Neural progenitor cell (in vitro differentiated cells): Measurements from ENCODE around the gene FAAP100. TPM values are rescaled to one million over a fixed set of nuclear protein-coding genes. Genes with fewer than 3 reads are reported as not detected.

Experiments used
- DNase-seq: peaks from one replicate; pipeline ENCODE4 v3.0.0-alpha.2; 2016; ENCODE audit warnings: low spot score
- H2AFZ ChIP-seq: fragments of 200-600 bp; sonication (generic); replicated peaks from 2 replicates; pipeline ENCODE4 v1.6.1; 2016; ENCODE audit warnings: antibody characterized with exemption
- H3F3A ChIP-seq: fragments of 200-600 bp; sonication (generic); 2 replicates; pipeline ENCODE4 v1.6.1; 2016; ENCODE audit warnings: antibody characterized with exemption, low read depth
- H3K27ac ChIP-seq: fragments of 200-600 bp; sonication (generic); 2 replicates; pipeline ENCODE4 v1.5.1; 2016; ENCODE audit warnings: mild to moderate bottlenecking
- H3K27me3 ChIP-seq: fragments of 200-600 bp; sonication (generic); 2 replicates; pipeline ENCODE4 v1.6.1; 2016; ENCODE audit warnings: mild to moderate bottlenecking, moderate library complexity
- H3K36me3 ChIP-seq: fragments of 200-600 bp; sonication (generic); 2 replicates; pipeline ENCODE4 v1.5.1; 2016
- H3K4me1 ChIP-seq: fragments of 200-600 bp; sonication (generic); 2 replicates; pipeline ENCODE4 v1.6.1; 2016; ENCODE audit warnings: mixed run types
- H3K4me2 ChIP-seq: fragments of 200-600 bp; sonication (generic); 2 replicates; pipeline ENCODE4 v1.6.1; 2016
- H3K4me3 ChIP-seq: fragments of 200-600 bp; sonication (generic); 2 replicates; pipeline ENCODE4 v1.5.1; 2016
- H3K79me2 ChIP-seq: fragments of 200-600 bp; sonication (generic); 2 replicates; pipeline ENCODE4 v1.6.1; 2016; ENCODE audit warnings: low read depth
- H3K9ac ChIP-seq: fragments of 200-600 bp; sonication (generic); 2 replicates; pipeline ENCODE4 v1.6.1; 2016
- H3K9me3 ChIP-seq: fragments of 200-600 bp; sonication (generic); 2 replicates; pipeline ENCODE4 v1.5.1; 2016; ENCODE audit warnings: low read depth
- H4K20me1 ChIP-seq: fragments of 200-600 bp; sonication (generic); 2 replicates; pipeline ENCODE4 v1.6.1; 2016; ENCODE audit warnings: low read depth
- H3K27ac Mint-ChIP-seq: 3 replicates; pipeline ENCODE4 v1.8.0; 2021; ENCODE audit warnings: mixed read lengths
- H3K27me3 Mint-ChIP-seq: 2 replicates; pipeline ENCODE4 v1.8.0; 2022; ENCODE audit warnings: low read depth, mild to moderate bottlenecking, inconsistent platforms, moderate library complexity, mixed read lengths; ENCODE audit not compliant: insufficient read depth
- H3K36me3 Mint-ChIP-seq: 3 replicates; pipeline ENCODE4 v1.8.0; 2021; ENCODE audit warnings: mixed read lengths
- H3K4me1 Mint-ChIP-seq: 3 replicates; pipeline ENCODE4 v1.8.0; 2021; ENCODE audit warnings: mixed read lengths
- H3K4me3 Mint-ChIP-seq: 3 replicates; pipeline ENCODE4 v1.8.0; 2021; ENCODE audit warnings: mild to moderate bottlenecking, moderate library complexity, mixed read lengths
- H3K9me3 Mint-ChIP-seq: 3 replicates; pipeline ENCODE4 v1.8.0; 2020; ENCODE audit warnings: mixed read lengths
- EZH2 ChIP-seq: fragments of 200-600 bp; sonication (generic); IDR thresholded peaks from 2 replicates; pipeline ENCODE4 v1.6.1; 2017; ENCODE audit warnings: antibody characterized with exemption, mild to moderate bottlenecking, moderate library complexity
- EZH2phosphoT487 ChIP-seq: fragments of 200-600 bp; sonication (generic); IDR thresholded peaks from 2 replicates; pipeline ENCODE4 v1.6.1; 2017; ENCODE audit warnings: antibody characterized with exemption
- total RNA-seq: library from RNA; depleted of rRNA; stranded (reverse); fragments of >200 nt; gene quantifications from 2 replicates; pipeline ENCODE4 v1.2.3, GENCODE V29; 2015; ENCODE audit warnings: low replicate concordance
- TF ChIP-seq, protein P1 (sequence below): fragments of 200-600 bp; sonication (generic); IDR thresholded peaks from 2 replicates; pipeline ENCODE4 v1.5.1; 2017; ENCODE audit warnings: antibody characterized with exemption, mild to moderate bottlenecking

Gene FAAP100
- total RNA-seq, 1 donor from 2014 or later = 9.7 TPM

DNA sequence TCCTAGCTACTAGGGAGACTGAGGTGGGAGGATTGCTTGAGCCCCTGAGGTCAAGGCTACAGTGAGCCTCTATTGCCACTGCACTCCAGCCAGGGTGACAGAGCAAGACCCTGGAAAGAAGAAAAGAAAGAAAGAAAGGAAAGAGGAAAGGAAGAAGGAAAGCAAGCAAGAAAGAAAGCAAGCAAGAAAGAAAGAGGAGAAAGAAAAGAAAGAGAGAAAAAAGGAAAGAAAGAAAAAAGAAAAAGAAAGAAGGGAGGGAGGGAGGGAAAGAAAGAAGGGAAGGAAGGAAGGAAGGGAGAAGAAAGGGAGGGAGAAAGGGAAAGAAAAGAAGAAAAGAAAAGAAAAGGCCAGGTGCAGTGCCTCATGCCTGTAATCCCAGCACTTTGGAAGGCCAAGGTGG lies 48.5 kb downstream of the FAAP100 start:
- no peaks in the 10 kb centered on the region for H3K4me1 ChIP-seq
- peaks cover 16% of the 10 kb centered on the region for H3F3A ChIP-seq
- peaks cover 3% of the 10 kb centered on the region for H3K9me3 Mint-ChIP-seq
- H3K4me3 ChIP-seq = no peak overlapping the region
- peaks cover 4% of the 10 kb centered on the region for H3K36me3 Mint-ChIP-seq
- H3K79me2 ChIP-seq = no peaks in the 10 kb centered on the region
- H4K20me1 ChIP-seq = peaks cover 3% of the 10 kb centered on the region
- no peak overlapping the region for H3K9ac ChIP-seq
- no peak overlapping the region for H3K4me2 ChIP-seq
- no peak overlapping the region for H3K27ac Mint-ChIP-seq
- no peak overlapping the region for H3K27ac ChIP-seq
- H3K4me3 Mint-ChIP-seq = no peak overlapping the region
- H3K27me3 Mint-ChIP-seq = peaks cover 12% of the 10 kb centered on the region
- TF ChIP-seq, protein P1, sequence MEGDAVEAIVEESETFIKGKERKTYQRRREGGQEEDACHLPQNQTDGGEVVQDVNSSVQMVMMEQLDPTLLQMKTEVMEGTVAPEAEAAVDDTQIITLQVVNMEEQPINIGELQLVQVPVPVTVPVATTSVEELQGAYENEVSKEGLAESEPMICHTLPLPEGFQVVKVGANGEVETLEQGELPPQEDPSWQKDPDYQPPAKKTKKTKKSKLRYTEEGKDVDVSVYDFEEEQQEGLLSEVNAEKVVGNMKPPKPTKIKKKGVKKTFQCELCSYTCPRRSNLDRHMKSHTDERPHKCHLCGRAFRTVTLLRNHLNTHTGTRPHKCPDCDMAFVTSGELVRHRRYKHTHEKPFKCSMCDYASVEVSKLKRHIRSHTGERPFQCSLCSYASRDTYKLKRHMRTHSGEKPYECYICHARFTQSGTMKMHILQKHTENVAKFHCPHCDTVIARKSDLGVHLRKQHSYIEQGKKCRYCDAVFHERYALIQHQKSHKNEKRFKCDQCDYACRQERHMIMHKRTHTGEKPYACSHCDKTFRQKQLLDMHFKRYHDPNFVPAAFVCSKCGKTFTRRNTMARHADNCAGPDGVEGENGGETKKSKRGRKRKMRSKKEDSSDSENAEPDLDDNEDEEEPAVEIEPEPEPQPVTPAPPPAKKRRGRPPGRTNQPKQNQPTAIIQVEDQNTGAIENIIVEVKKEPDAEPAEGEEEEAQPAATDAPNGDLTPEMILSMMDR = no peak
- TF ChIP-seq EZH2 (no peak), EZH2phosphoT487 (no peak)
- H3K27me3 ChIP-seq = no peaks in the 10 kb centered on the region
- no peak overlapping the region for H2AFZ ChIP-seq
- no peaks in the 10 kb centered on the region for H3K9me3 ChIP-seq
- DNase-seq = no peak
- H3K36me3 ChIP-seq = no peaks in the 10 kb centered on the region
- H3K4me1 Mint-ChIP-seq = peaks cover 6% of the 10 kb centered on the region

DNA sequence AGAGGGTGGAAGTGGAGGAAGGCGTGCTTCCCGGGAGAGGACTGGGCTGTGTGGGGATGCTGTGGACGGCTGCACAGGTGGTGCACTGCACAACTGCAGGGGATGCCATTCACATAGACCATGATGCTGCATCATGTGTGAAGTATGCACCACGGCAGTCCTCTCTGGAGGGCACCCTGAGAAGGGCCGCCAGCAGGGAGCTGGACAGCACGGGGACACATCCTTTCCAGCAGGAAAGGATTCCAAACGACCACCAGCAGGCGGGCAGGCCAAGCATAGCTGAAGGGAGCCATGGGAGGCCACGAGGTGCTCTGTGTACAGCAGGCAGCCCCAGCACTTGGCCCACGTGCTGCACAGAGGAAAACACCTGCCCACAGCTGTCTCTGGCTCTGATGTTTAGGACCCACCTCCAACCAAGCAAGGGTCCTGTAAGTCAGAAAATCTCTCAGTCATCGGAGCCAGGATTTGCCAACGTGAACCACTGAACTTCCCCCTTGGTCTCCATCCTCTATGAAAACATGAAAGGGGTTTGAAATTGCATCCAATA lies 49.6 kb downstream of the FAAP100 start:
- Histone ChIP-seq H3K79me2 (no peaks in the 10 kb centered on the region), H3K4me2 (no peak overlapping the region), H2AFZ (no peak overlapping the region), H3K9ac (no peak overlapping the region), H3K4me3 (no peak overlapping the region), H3K27ac (no peak overlapping the region), H3K9me3 (no peaks in the 10 kb centered on the region), H3K4me1 (no peaks in the 10 kb centered on the region), H4K20me1 (no peaks in the 10 kb centered on the region), H3K27me3 (no peaks in the 10 kb centered on the region), H3F3A (peaks cover 8% of the 10 kb centered on the region), H3K36me3 (no peaks in the 10 kb centered on the region)
- no peak for DNase-seq
- Mint-ChIP-seq H3K9me3 (peaks cover under 1% of the 10 kb centered on the region), H3K27me3 (peaks cover 14% of the 10 kb centered on the region), H3K36me3 (no peaks in the 10 kb centered on the region), H3K4me1 (peaks cover 4% of the 10 kb centered on the region), H3K4me3 (peak overlapping the region; percentile 19), H3K27ac (no peak overlapping the region)
- TF ChIP-seq EZH2 = no peak
- TF ChIP-seq, protein P1 = no peak
- no peak for TF ChIP-seq EZH2phosphoT487

DNA sequence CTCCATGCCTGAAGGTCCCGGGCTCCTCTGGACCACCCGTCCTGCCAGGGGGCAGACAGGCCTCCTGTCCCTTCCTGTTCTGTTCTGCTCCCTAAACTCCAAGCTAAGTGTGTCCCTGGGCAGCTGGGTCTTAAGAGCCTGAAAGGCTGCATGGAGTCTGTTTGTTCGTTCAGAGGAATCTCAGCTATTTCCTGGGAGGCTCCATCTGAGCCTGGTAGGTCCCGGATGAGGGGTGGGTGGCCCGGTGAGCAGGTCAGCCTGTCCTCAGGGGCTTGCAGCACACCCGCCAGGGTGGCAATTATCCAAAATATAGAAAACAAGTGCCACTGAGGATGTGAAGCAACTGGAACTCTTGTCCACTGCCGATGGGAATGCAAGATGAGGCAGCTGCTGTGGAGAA lies 52.1 kb downstream of the FAAP100 start:
- Mint-ChIP-seq H3K4me3 (no peak overlapping the region), H3K27ac (peak overlapping the region; percentile 30), H3K27me3 (peaks cover 10% of the 10 kb centered on the region), H3K4me1 (peaks cover 5% of the 10 kb centered on the region), H3K36me3 (no peaks in the 10 kb centered on the region), H3K9me3 (no peaks in the 10 kb centered on the region)
- Histone ChIP-seq H3K79me2 (no peaks in the 10 kb centered on the region), H3K9ac (no peak overlapping the region), H3K27ac (no peak overlapping the region), H4K20me1 (no peaks in the 10 kb centered on the region), H2AFZ (no peak overlapping the region), H3K36me3 (no peaks in the 10 kb centered on the region), H3K27me3 (no peaks in the 10 kb centered on the region), H3K4me2 (no peak overlapping the region), H3F3A (no peaks in the 10 kb centered on the region), H3K9me3 (no peaks in the 10 kb centered on the region), H3K4me3 (no peak overlapping the region), H3K4me1 (no peaks in the 10 kb centered on the region)
- peak; percentile 23 for DNase-seq
- TF ChIP-seq, protein P1 = no peak
- TF ChIP-seq EZH2phosphoT487 = no peak
- TF ChIP-seq EZH2 = no peak
